ENCODE results near the gene SEL1L3.

The SEL1L3 gene

GRCh38 chr4:25901030-25901430, 38.2 kb upstream of the SEL1L3 start:
- no peak overlapping the region for H3K4me3 ChIP-seq (ENCODE audit: low read depth, low read length)
- no peak for DNase-seq (ENCODE audit: low read depth)
- TF ChIP-seq, protein P1, sequence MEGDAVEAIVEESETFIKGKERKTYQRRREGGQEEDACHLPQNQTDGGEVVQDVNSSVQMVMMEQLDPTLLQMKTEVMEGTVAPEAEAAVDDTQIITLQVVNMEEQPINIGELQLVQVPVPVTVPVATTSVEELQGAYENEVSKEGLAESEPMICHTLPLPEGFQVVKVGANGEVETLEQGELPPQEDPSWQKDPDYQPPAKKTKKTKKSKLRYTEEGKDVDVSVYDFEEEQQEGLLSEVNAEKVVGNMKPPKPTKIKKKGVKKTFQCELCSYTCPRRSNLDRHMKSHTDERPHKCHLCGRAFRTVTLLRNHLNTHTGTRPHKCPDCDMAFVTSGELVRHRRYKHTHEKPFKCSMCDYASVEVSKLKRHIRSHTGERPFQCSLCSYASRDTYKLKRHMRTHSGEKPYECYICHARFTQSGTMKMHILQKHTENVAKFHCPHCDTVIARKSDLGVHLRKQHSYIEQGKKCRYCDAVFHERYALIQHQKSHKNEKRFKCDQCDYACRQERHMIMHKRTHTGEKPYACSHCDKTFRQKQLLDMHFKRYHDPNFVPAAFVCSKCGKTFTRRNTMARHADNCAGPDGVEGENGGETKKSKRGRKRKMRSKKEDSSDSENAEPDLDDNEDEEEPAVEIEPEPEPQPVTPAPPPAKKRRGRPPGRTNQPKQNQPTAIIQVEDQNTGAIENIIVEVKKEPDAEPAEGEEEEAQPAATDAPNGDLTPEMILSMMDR (conservative IDR thresholded peaks at IDR 0.05; ENCODE audit: low read depth, low read length): no peak

DNA sequence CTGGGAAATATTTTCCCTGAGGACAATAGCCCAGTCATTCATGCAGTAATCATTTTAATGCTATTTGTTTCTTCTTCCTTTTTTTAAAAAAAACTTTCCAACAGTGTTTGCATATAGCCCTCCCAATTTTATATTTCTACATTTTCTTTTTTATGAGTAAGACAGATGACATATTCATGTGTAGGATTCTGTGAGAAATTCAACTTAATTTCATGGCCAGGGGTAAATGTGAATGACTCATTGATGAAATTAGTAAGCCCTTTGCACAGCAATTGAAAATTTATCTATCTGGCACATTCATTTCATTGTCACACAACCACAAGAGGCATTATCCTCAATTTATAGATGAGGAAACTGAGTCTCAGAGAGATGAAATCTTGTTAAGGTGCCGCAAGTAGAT, 37.5 kb upstream of the SEL1L3 start:
- no peak overlapping the region for H3K4me3 ChIP-seq (ENCODE audit: low read depth, low read length)
- DNase-seq (ENCODE audit: low read depth): no peak
- TF ChIP-seq, protein P1 (conservative IDR thresholded peaks at IDR 0.05; ENCODE audit: low read depth, low read length): no peak

DNA sequence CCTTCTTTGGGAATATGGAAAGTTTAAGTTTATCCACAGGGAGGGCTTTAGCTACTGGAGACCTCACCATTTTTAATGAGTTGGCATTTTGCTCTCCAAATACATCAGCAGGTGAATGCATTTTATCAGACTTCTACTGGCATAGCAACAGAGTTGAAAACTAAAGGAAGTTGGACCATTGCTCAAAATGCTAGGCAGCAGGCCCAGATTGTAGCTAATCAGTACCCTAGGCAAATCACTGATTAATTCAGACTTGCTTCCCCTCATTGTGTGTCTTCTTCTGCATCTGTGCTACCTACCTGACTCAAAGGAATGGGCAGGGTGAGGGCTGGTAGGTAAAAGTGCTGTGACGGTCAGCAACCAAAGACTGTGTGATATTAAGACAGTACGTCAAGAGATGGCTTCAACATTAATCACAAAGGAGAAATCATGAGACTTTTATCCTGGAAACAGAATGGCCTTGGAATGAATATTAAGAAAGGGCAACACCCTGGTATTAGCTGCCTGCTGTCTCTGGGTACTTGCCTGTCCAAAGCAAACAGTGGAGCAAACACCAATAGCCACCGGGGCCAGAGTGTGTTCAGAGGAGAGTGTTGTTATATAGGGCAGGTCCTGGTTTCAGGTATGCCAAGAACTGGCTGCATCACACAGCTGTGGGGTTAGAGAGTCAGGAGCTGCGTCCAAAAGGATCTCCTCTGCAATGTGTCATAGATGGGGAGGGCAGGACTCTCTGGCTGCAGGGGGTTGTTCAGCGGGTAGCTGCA, 34.2 kb upstream of the SEL1L3 start:
- TF ChIP-seq, protein P1 (conservative IDR thresholded peaks at IDR 0.05; ENCODE audit: low read depth, low read length): no peak

DNA sequence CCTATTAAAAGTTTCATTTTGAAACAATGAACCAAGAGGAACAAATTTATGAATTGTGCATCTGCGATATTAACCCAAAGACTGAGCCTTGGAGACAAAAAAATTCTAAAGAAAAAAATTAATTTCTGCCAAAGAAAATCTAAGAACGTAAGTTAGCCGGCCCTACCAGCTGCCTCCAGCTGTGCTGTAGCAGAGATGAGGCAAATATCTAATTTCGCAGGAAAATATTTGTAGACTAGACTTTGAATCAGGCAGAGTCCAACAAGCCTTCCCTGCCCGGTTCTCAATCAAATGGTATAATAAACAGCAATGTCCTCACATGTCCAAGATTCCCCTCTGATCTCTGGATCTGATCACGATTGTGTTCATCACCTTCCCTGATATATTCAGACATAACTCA, 30.0 kb upstream of the SEL1L3 start:
- TF ChIP-seq, protein P1 (conservative IDR thresholded peaks at IDR 0.05; ENCODE audit: low read depth, low read length): no peak
- no peak for DNase-seq (ENCODE audit: low read depth)

More for the DNA sequence above, 34.2 kb upstream of the SEL1L3 start:
- no peak for DNase-seq (ENCODE audit: low read depth)
- no peak overlapping the region for H3K4me3 ChIP-seq (ENCODE audit: low read depth, low read length)

DNA sequence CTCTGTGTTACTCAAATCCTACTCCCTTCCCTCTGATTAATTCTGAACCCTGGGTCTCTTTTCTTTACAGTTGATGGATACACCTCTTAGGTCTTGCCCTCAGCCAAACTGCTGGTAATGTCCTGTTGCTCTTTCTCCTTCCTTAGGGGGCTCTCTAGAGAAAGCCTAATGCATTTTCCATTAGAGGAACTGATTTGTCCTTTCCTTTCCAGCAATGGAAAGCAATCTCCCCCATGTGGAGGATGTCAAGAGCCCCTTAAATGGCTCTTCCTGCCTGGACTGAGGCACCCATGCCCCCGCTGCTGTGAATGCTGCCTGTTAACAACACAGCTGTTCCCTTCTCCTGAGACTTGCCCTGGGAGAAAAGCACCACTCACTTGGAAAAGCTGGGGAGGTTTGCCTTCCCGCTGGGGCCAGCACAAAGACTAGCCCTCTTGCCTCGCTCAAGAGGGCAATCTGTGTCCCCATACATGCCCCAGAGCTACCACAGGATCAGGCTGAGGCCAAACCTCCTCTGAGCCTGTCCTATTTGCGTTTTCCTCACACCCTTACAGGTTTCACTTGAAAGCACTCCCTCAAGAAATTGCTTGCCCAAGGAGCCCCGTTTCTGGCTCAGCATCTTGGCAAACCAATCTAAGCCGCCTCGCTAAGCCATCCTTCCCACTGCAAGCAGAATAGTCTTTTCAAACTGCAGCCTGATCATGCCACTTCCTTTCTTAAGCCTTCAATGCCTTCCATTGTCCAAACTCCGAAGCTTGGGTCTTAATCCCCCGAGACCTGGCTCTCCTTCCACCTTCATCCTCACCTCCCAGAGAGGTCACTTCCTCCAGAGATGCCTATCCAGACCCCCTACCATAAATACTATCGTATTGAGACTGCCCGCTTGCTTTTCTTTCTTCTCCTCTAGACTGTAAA, 28.0 kb upstream of the SEL1L3 start:
- TF ChIP-seq, protein P1 (conservative IDR thresholded peaks at IDR 0.05; ENCODE audit: low read depth, low read length): no peak
- DNase-seq (ENCODE audit: low read depth): no peak
- no peak overlapping the region for H3K4me3 ChIP-seq (ENCODE audit: low read depth, low read length)

More for the DNA sequence above, 30.0 kb upstream of the SEL1L3 start:
- H3K4me3 ChIP-seq (ENCODE audit: low read depth, low read length): no peak overlapping the region

DNA sequence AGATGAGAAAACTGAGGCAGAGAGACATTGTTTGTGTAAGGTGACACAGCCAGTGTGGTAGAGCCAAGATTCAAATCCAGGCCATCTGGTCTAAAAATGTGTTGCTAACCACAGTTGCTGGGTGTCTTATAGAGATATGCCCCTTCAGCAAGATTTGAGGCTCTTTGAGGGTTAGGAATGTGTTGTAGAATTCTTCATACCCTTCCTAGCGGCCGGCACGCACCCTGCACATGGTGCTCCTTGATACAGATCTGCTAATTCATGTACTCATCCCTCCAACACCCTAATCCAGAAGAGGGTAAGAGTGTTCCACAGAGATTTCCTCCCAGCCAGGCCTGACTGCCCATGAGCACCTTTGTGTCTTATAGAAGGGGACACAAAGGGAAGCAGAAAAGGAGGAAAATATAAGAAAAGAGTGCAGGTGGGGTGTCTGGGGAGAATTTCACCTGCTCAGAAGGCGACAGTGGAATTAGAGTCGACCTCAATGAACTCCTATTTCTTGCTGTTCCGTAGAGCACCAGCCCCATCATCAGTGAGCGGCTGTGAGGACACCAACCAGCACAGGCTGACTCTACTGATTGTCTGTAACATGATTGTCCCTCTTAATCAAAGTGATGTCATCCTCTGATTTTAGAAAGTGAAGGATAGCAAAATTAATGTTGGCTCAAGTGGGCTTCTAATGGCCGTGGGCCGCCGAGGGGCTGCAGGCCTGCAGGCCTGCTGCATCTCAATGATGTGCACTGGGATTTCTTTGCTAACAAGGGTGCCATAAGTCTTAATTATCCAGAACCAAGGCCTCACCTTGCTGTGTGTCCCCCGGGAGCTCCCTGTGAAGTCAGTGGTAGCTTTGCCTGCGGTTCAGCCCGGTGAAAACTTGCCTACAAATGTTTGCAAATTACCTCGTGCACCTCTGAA, 27.1 kb upstream of the SEL1L3 start:
- H3K4me3 ChIP-seq (ENCODE audit: low read depth, low read length): no peak overlapping the region
- no peak for DNase-seq (ENCODE audit: low read depth)
- TF ChIP-seq, protein P1 (conservative IDR thresholded peaks at IDR 0.05; ENCODE audit: low read depth, low read length): no peak

Data from choroid plexus epithelial cell (primary cell).